ENCODE data around the gene SLC7A10.
A peak's percentile ranks its signal among the peaks of the same experiment; 100 is the strongest.

SLC7A10 gene

GRCh38 chr19:33225458-33225926, at the start of gene SLC7A10:
Gene SLC7A10, minus strand, starts transcription at chr19:33225850. Its CDS starts 147 bp downstream, at chr19:33225703.
- DNase-seq, result no peak

- no peak for DNase-seq
Observed at GRCh38 chr19:33274663-33275558, 49.3 kb upstream of the SLC7A10 start.

- peak; percentile 31 for DNase-seq
Observed at GRCh38 chr19:33273881-33274662, 48.4 kb upstream of the SLC7A10 start.

GRCh38 chr19:33273065-33273736, 47.6 kb upstream of the SLC7A10 start:
- no peak for DNase-seq

GRCh38 chr19:33271246-33272021, 45.8 kb upstream of the SLC7A10 start:
- no peak for DNase-seq

- no peak for DNase-seq
Observed at GRCh38 chr19:33270769-33271168, 45.1 kb upstream of the SLC7A10 start.

GRCh38 chr19:33269016-33269415, 43.4 kb upstream of the SLC7A10 start:
- DNase-seq, result no peak

GRCh38 chr19:33268162-33268991, 42.7 kb upstream of the SLC7A10 start:
- no peak for DNase-seq

- DNase-seq, result no peak
Observed at GRCh38 chr19:33267706-33268105, 42.1 kb upstream of the SLC7A10 start.

GRCh38 chr19:33266974-33267484, 41.4 kb upstream of the SLC7A10 start:
- no peak for DNase-seq

GRCh38 chr19:33264881-33265445, 39.3 kb upstream of the SLC7A10 start:
- no peak for DNase-seq

- DNase-seq, result no peak
Observed at GRCh38 chr19:33263325-33264023, 37.8 kb upstream of the SLC7A10 start.

GRCh38 chr19:33261511-33262189, 36.0 kb upstream of the SLC7A10 start:
- DNase-seq, result no peak

GRCh38 chr19:33260628-33261418, 35.2 kb upstream of the SLC7A10 start:
- DNase-seq, result no peak

GRCh38 chr19:33259539-33259938, 33.9 kb upstream of the SLC7A10 start:
- DNase-seq, result no peak

- no peak for DNase-seq
Observed at GRCh38 chr19:33257828-33258227, 32.2 kb upstream of the SLC7A10 start.

- DNase-seq, result no peak
Observed at GRCh38 chr19:33256261-33256660, 30.6 kb upstream of the SLC7A10 start.

GRCh38 chr19:33255781-33256180, 30.1 kb upstream of the SLC7A10 start:
- DNase-seq, result no peak

Data from CD4-positive, alpha-beta T cell treated with Interleukin-17A for 4 hours (primary cell).